NCI-H446 treated with DMSO at 0.1 percent for 48 hours (cell line): Measurements from ENCODE around the gene PPCDC.

Experiments
- DNase-seq: peaks from one replicate; lab custom pipeline; 2025; lab: John Stamatoyannopoulos, UW

Gene PPCDC

GRCh38 chr15:75043509-75044257 is 20.3 kb downstream of the PPCDC start:
- DNase-seq: no peak

GRCh38 chr15:75044258-75044878 is 21.0 kb downstream of the PPCDC start:
- DNase-seq: no peak

- DNase-seq: no peak
Measured at GRCh38 chr15:75045332-75046015, 22.1 kb downstream of the PPCDC start.

- no peak for DNase-seq
Measured at GRCh38 chr15:75048394-75048793, 25.0 kb downstream of the PPCDC start.

GRCh38 chr15:75049392-75049791 is 26.0 kb downstream of the PPCDC start:
- DNase-seq: peak; percentile 73

- no peak for DNase-seq
Measured at GRCh38 chr15:75050283-75050682, 26.9 kb downstream of the PPCDC start.

GRCh38 chr15:75051191-75051608 is 27.8 kb downstream of the PPCDC start:
- no peak for DNase-seq

- no peak for DNase-seq
Measured at GRCh38 chr15:75051711-75052110, 28.3 kb downstream of the PPCDC start.

- DNase-seq: no peak
Measured at GRCh38 chr15:75052972-75053747, 29.8 kb downstream of the PPCDC start.

- DNase-seq: no peak
Measured at GRCh38 chr15:75053748-75054125, 30.3 kb downstream of the PPCDC start.

GRCh38 chr15:75054172-75054897 is 30.9 kb downstream of the PPCDC start:
- no peak for DNase-seq

GRCh38 chr15:75056036-75056435 is 32.6 kb downstream of the PPCDC start:
- DNase-seq: no peak

GRCh38 chr15:75058127-75058905 is 34.9 kb downstream of the PPCDC start:
- no peak for DNase-seq

- DNase-seq: no peak
Measured at GRCh38 chr15:75059607-75060006, 36.2 kb downstream of the PPCDC start.

- no peak for DNase-seq
Measured at GRCh38 chr15:75061272-75061671, 37.9 kb downstream of the PPCDC start.

GRCh38 chr15:75062706-75063105 is 39.3 kb downstream of the PPCDC start:
- no peak for DNase-seq

GRCh38 chr15:75063338-75063737 is 39.9 kb downstream of the PPCDC start:
- no peak for DNase-seq

GRCh38 chr15:75063889-75064288 is 40.5 kb downstream of the PPCDC start:
- DNase-seq: no peak

GRCh38 chr15:75064846-75065245 is 41.5 kb downstream of the PPCDC start:
- DNase-seq: no peak

GRCh38 chr15:75065467-75065850 is 42.1 kb downstream of the PPCDC start:
- no peak for DNase-seq
